Measurements from ENCODE around the gene CFAP61.

Gene CFAP61

GRCh38 chr20:20303320-20303719 lies 251.0 kb downstream of the CFAP61 start:
- Histone ChIP-seq H3K4me1 (ENCODE audit: control insufficient read depth, insufficient read depth, low read length) (no peaks in the 10 kb centered on the region), H3K4me3 (ENCODE audit: low read depth, low read length) (no peak overlapping the region), H3K9me3 (ENCODE audit: control insufficient read depth, insufficient read depth, low read length) (no peaks in the 10 kb centered on the region), H3K27ac (ENCODE audit: low read depth, low read length) (no peak overlapping the region), H3K27me3 (ENCODE audit: control insufficient read depth, insufficient read depth, low read length) (no peaks in the 10 kb centered on the region), H3K36me3 (ENCODE audit: control insufficient read depth, insufficient read depth, low read length) (no peaks in the 10 kb centered on the region), H3K9ac (ENCODE audit: low read depth, low read length) (no peak overlapping the region)

- H3K9me3 ChIP-seq (ENCODE audit: control insufficient read depth, insufficient read depth, low read length), result no peaks in the 10 kb centered on the region
- no peaks in the 10 kb centered on the region for H3K36me3 ChIP-seq (ENCODE audit: control insufficient read depth, insufficient read depth, low read length)
- H3K4me1 ChIP-seq (ENCODE audit: control insufficient read depth, insufficient read depth, low read length), result no peaks in the 10 kb centered on the region
- H3K4me3 ChIP-seq (ENCODE audit: low read depth, low read length), result no peak overlapping the region
- no peak overlapping the region for H3K9ac ChIP-seq (ENCODE audit: low read depth, low read length)
- no peak overlapping the region for H3K27ac ChIP-seq (ENCODE audit: low read depth, low read length)
- no peaks in the 10 kb centered on the region for H3K27me3 ChIP-seq (ENCODE audit: control insufficient read depth, insufficient read depth, low read length)
These were observed 251.4 kb downstream of the CFAP61 start for GRCh38 chr20:20303742-20304141.

- no peak overlapping the region for H3K27ac ChIP-seq (ENCODE audit: low read depth, low read length)
- no peaks in the 10 kb centered on the region for H3K36me3 ChIP-seq (ENCODE audit: control insufficient read depth, insufficient read depth, low read length)
- no peaks in the 10 kb centered on the region for H3K4me1 ChIP-seq (ENCODE audit: control insufficient read depth, insufficient read depth, low read length)
- H3K9me3 ChIP-seq (ENCODE audit: control insufficient read depth, insufficient read depth, low read length), result no peaks in the 10 kb centered on the region
- no peak overlapping the region for H3K4me3 ChIP-seq (ENCODE audit: low read depth, low read length)
- H3K27me3 ChIP-seq (ENCODE audit: control insufficient read depth, insufficient read depth, low read length), result no peaks in the 10 kb centered on the region
- H3K9ac ChIP-seq (ENCODE audit: low read depth, low read length), result no peak overlapping the region
These were observed 252.6 kb downstream of the CFAP61 start for GRCh38 chr20:20304942-20305341.

- no peak overlapping the region for H3K27ac ChIP-seq (ENCODE audit: low read depth, low read length)
- H3K4me3 ChIP-seq (ENCODE audit: low read depth, low read length), result no peak overlapping the region
- no peaks in the 10 kb centered on the region for H3K4me1 ChIP-seq (ENCODE audit: control insufficient read depth, insufficient read depth, low read length)
- no peak overlapping the region for H3K9ac ChIP-seq (ENCODE audit: low read depth, low read length)
- peaks cover 5% of the 10 kb centered on the region; the same call in 1 of the 2 replicates for H3K9me3 ChIP-seq (ENCODE audit: control insufficient read depth, insufficient read depth, low read length)
- H3K27me3 ChIP-seq (ENCODE audit: control insufficient read depth, insufficient read depth, low read length), result no peaks in the 10 kb centered on the region
- no peaks in the 10 kb centered on the region for H3K36me3 ChIP-seq (ENCODE audit: control insufficient read depth, insufficient read depth, low read length)
These were observed 260.2 kb downstream of the CFAP61 start for GRCh38 chr20:20312562-20312961.

GRCh38 chr20:20317195-20317594 lies 264.9 kb downstream of the CFAP61 start:
- Histone ChIP-seq H3K27ac (ENCODE audit: low read depth, low read length) (no peak overlapping the region), H3K9ac (ENCODE audit: low read depth, low read length) (no peak overlapping the region), H3K9me3 (ENCODE audit: control insufficient read depth, insufficient read depth, low read length) (peaks cover 5% of the 10 kb centered on the region; the same call in 1 of the 2 replicates), H3K4me3 (ENCODE audit: low read depth, low read length) (no peak overlapping the region), H3K4me1 (ENCODE audit: control insufficient read depth, insufficient read depth, low read length) (no peaks in the 10 kb centered on the region), H3K27me3 (ENCODE audit: control insufficient read depth, insufficient read depth, low read length) (no peaks in the 10 kb centered on the region), H3K36me3 (ENCODE audit: control insufficient read depth, insufficient read depth, low read length) (no peaks in the 10 kb centered on the region)

- H3K9me3 ChIP-seq (ENCODE audit: control insufficient read depth, insufficient read depth, low read length), result peaks cover 5% of the 10 kb centered on the region; the same call in 1 of the 2 replicates
- H3K4me3 ChIP-seq (ENCODE audit: low read depth, low read length), result no peak overlapping the region
- H3K27ac ChIP-seq (ENCODE audit: low read depth, low read length), result no peak overlapping the region
- H3K36me3 ChIP-seq (ENCODE audit: control insufficient read depth, insufficient read depth, low read length), result no peaks in the 10 kb centered on the region
- H3K4me1 ChIP-seq (ENCODE audit: control insufficient read depth, insufficient read depth, low read length), result no peaks in the 10 kb centered on the region
- H3K27me3 ChIP-seq (ENCODE audit: control insufficient read depth, insufficient read depth, low read length), result no peaks in the 10 kb centered on the region
- H3K9ac ChIP-seq (ENCODE audit: low read depth, low read length), result no peak overlapping the region
These were observed 265.5 kb downstream of the CFAP61 start for GRCh38 chr20:20317621-20318364.

- no peaks in the 10 kb centered on the region for H3K27me3 ChIP-seq (ENCODE audit: control insufficient read depth, insufficient read depth, low read length)
- H3K36me3 ChIP-seq (ENCODE audit: control insufficient read depth, insufficient read depth, low read length), result no peaks in the 10 kb centered on the region
- peaks cover 3% of the 10 kb centered on the region; the same call in 1 of the 2 replicates for H3K9me3 ChIP-seq (ENCODE audit: control insufficient read depth, insufficient read depth, low read length)
- no peak overlapping the region for H3K27ac ChIP-seq (ENCODE audit: low read depth, low read length)
- H3K4me1 ChIP-seq (ENCODE audit: control insufficient read depth, insufficient read depth, low read length), result no peaks in the 10 kb centered on the region
- H3K4me3 ChIP-seq (ENCODE audit: low read depth, low read length), result no peak overlapping the region
- no peak overlapping the region for H3K9ac ChIP-seq (ENCODE audit: low read depth, low read length)
These were observed 266.2 kb downstream of the CFAP61 start for GRCh38 chr20:20318365-20319161.

- Histone ChIP-seq H3K36me3 (ENCODE audit: control insufficient read depth, insufficient read depth, low read length) (no peaks in the 10 kb centered on the region), H3K4me3 (ENCODE audit: low read depth, low read length) (no peak overlapping the region), H3K27me3 (ENCODE audit: control insufficient read depth, insufficient read depth, low read length) (no peaks in the 10 kb centered on the region), H3K9ac (ENCODE audit: low read depth, low read length) (no peak overlapping the region), H3K27ac (ENCODE audit: low read depth, low read length) (no peak overlapping the region), H3K9me3 (ENCODE audit: control insufficient read depth, insufficient read depth, low read length) (no peaks in the 10 kb centered on the region), H3K4me1 (ENCODE audit: control insufficient read depth, insufficient read depth, low read length) (no peaks in the 10 kb centered on the region)
These were observed 268.8 kb downstream of the CFAP61 start for GRCh38 chr20:20321134-20321533.

GRCh38 chr20:20321917-20322316 lies 269.6 kb downstream of the CFAP61 start:
- no peaks in the 10 kb centered on the region for H3K9me3 ChIP-seq (ENCODE audit: control insufficient read depth, insufficient read depth, low read length)
- no peaks in the 10 kb centered on the region for H3K4me1 ChIP-seq (ENCODE audit: control insufficient read depth, insufficient read depth, low read length)
- H3K4me3 ChIP-seq (ENCODE audit: low read depth, low read length), result no peak overlapping the region
- no peaks in the 10 kb centered on the region for H3K27me3 ChIP-seq (ENCODE audit: control insufficient read depth, insufficient read depth, low read length)
- no peak overlapping the region for H3K9ac ChIP-seq (ENCODE audit: low read depth, low read length)
- H3K36me3 ChIP-seq (ENCODE audit: control insufficient read depth, insufficient read depth, low read length), result no peaks in the 10 kb centered on the region
- H3K27ac ChIP-seq (ENCODE audit: low read depth, low read length), result no peak overlapping the region

GRCh38 chr20:20322912-20323311 lies 270.6 kb downstream of the CFAP61 start:
- H3K9ac ChIP-seq (ENCODE audit: low read depth, low read length), result no peak overlapping the region
- no peaks in the 10 kb centered on the region for H3K36me3 ChIP-seq (ENCODE audit: control insufficient read depth, insufficient read depth, low read length)
- no peaks in the 10 kb centered on the region for H3K9me3 ChIP-seq (ENCODE audit: control insufficient read depth, insufficient read depth, low read length)
- H3K4me1 ChIP-seq (ENCODE audit: control insufficient read depth, insufficient read depth, low read length), result no peaks in the 10 kb centered on the region
- H3K27ac ChIP-seq (ENCODE audit: low read depth, low read length), result no peak overlapping the region
- H3K27me3 ChIP-seq (ENCODE audit: control insufficient read depth, insufficient read depth, low read length), result no peaks in the 10 kb centered on the region
- H3K4me3 ChIP-seq (ENCODE audit: low read depth, low read length), result no peak overlapping the region

GRCh38 chr20:20327746-20328145 lies 275.4 kb downstream of the CFAP61 start:
- H3K4me1 ChIP-seq (ENCODE audit: control insufficient read depth, insufficient read depth, low read length), result no peaks in the 10 kb centered on the region
- H3K27ac ChIP-seq (ENCODE audit: low read depth, low read length), result no peak overlapping the region
- H3K36me3 ChIP-seq (ENCODE audit: control insufficient read depth, insufficient read depth, low read length), result no peaks in the 10 kb centered on the region
- no peak overlapping the region for H3K9ac ChIP-seq (ENCODE audit: low read depth, low read length)
- H3K9me3 ChIP-seq (ENCODE audit: control insufficient read depth, insufficient read depth, low read length), result no peaks in the 10 kb centered on the region
- no peaks in the 10 kb centered on the region for H3K27me3 ChIP-seq (ENCODE audit: control insufficient read depth, insufficient read depth, low read length)
- no peak overlapping the region for H3K4me3 ChIP-seq (ENCODE audit: low read depth, low read length)

All from HUES48 (cell line).